GM12892 (cell line): ENCODE measurements around the gene MCM10.

Experiments
- POLR2A ChIP-seq: IDR thresholded peaks from 2 replicates; pipeline ENCODE4 v1.6.1; 2011; ENCODE audit warnings: low read depth, low read length, control low read depth
- POLR2AphosphoS5 ChIP-seq: IDR thresholded peaks from 2 replicates; pipeline ENCODE4 v1.6.1; 2011; ENCODE audit warnings: low read depth, low read length, control low read depth
- TAF1 ChIP-seq: IDR thresholded peaks from 2 replicates; pipeline ENCODE4 v1.6.1; 2011; ENCODE audit warnings: low read depth, mild to moderate bottlenecking, control low read depth, low read length, borderline replicate concordance

DNA sequence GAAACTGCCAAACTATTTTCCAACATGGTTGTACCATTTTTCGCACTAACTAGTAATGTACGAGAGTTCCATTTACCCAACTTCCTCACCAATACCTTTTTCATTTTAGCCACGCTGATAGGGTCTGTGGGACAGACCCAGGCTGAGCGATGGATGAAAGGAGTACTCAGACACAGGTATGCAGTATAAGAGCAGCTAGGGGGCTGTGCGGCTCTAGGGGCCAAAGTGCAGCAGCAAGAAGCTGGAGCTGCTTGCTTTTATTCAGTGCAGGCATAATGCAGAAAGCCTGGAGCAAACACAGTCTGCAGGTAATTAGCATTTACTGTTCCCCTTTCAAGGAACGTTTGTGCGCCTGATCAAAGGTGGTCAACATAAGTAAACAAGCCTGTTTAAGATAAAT lies 51.8 kb downstream of the MCM10 start:
- no peak for TF ChIP-seq POLR2A
- TF ChIP-seq TAF1: no peak
- TF ChIP-seq POLR2AphosphoS5: no peak
